ENCODE data around the gene ADPRS.

Gene ADPRS

GRCh38 chr1:36134031-36134430 lies 45.3 kb downstream of the ADPRS start:
- DNase-seq: no peak

GRCh38 chr1:36134505-36135329 lies 46.0 kb downstream of the ADPRS start:
- peak; percentile 71 for DNase-seq

DNA sequence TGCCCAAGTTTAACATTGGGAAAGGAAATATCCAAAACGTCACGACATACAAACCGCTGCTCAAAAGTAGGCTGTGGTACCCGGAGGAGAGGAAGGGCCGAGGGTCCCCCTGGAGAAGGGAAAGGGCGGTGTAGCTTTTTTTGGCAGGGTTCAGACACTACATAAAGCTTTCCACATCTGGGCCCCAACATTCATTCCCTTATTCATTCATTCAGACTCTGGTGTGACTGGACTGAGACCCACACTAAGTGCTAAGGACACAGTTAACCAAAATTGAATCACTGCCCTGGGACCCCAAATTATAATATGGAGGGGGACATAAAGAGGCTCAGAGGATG lies 46.6 kb downstream of the ADPRS start:
- no peak for DNase-seq

DNA sequence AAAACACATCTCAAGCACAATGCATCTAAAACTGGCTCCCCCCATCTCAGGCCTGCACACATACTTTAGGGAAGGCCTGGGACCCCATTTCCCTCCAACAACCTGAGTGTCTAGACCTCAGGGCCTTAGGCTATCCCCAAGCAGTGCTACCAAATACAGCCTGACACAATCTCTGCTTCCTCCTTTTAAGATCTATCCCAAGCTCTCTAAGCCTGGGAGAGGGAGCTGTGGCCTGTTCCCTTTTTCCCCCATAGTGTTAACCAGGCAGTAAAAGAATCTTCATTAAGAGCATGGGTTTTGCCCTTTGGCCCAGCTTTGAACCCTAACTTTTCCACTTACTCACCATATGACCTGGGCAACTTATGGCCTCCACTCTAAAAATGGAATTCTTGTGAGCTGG lies 47.1 kb downstream of the ADPRS start:
- no peak for DNase-seq

GRCh38 chr1:36136535-36136934 lies 47.8 kb downstream of the ADPRS start:
- no peak for DNase-seq

- no peak for DNase-seq
Observed at GRCh38 chr1:36137226-36137625, 48.5 kb downstream of the ADPRS start.

DNA sequence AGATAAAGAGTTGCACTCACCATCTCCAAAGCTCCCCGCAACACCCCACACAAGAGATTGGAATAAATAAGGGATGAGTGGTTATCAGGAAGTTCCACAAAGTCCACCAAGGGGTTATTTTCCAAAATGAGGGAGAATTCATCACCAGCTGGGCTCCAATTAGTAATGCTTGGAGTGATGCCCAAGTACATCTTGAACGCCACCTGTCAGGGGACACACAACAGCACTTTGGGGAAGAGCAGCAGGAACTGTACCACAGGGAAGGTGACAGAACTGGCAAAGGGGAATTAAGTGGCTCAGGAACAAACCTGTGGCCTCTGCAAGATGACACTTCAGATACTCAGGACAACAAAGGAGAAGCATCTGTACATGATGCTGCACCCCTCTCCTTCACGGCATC lies 49.1 kb downstream of the ADPRS start:
- DNase-seq: no peak

DNA sequence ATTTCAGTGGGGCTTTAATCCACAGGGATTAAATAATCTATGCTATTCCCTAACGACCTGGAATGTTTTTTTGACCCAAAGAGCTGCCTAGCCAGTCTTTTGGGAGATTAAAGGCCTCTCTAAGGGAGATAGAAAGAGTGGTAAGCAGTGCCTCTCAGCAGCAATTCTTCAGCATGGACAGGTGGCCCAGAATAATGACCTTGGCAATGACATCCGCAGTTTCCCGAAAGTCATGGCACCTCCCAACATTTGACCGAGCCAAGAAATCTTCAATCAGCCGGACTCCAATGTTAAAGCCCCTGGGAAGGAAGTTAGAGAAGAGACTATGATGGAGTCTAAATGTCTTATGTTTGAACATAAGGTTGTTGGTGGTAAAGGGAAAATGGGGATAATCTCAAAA lies 50.8 kb downstream of the ADPRS start:
- no peak for DNase-seq

- no peak for DNase-seq
Observed at GRCh38 chr1:36142121-36142520, 53.4 kb downstream of the ADPRS start.

DNA sequence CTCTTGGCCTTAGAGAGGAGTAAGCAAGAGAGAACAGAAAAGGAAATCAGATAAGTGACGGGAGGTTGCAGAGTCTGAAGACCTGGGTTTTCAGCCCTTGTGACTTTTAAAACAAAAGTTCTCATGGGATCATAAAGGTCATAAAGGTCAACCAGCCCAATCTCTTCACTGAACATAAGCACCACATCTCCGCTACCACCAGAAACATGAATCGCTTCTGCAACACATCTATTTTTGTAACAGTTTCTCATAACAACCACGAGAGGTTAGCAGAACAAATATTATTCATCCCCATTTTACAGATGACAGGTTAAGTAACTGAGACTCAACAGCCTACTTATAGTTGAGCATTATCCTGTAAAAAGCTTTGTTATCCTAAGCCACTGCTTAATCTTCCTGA lies 54.7 kb downstream of the ADPRS start:
- DNase-seq: no peak
